ENCODE measurements around the gene RIPK4. TPM values are rescaled to one million over a fixed set of nuclear protein-coding genes. Genes with fewer than 3 reads are reported as not detected.

Gene RIPK4
- total and polyA plus RNA-seq, 2 of the 13 experiments (the other 11 are each of a cell fraction or from before 2014, with no cell fraction given): 3.1 to 4.9 TPM

DNA sequence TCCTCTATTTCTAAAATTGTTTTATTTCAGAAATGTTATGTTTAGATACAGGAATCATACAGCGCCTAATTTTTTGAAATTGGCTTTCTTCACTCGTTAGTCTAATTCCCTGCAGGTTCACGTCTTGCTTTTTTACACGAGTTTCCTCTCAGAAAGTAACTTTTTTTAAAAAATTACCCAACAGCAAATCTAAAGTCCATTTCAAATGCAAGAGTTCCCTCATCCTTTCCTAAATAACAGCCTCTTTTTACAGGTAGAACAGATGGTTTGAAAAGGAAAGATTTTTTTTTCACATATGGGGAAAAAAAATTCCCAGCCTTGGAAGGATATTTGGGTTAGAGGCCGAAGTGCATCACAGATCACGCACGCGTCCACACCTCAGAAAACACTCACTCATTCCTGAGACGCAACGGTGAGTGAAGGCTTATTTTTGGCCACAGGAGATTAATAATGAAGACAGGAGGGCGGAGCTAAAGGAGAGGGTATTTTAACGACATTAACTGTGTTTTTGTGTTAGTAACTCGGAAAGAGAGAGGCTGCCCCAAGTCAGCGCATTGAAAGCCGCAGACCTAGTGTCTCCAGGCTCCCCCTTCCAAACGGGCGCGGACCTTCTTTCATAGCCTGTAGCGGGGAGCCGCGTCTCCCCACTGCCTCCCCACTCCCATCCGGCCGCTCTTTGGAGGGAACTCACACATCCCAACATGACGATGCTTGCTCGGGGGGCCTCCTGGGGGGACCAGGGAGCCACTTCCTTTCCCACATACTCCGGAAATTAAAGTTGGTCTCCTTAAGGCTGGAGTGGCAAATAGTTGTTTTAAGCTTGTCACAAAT lies 969 bp upstream of the RIPK4 start:
- Histone ChIP-seq H3K9me3 (ENCODE audit: low read length) (no peaks in the 10 kb centered on the region), H3K36me3 (replicated peaks in 1 of 2; ENCODE audit: control insufficient read depth in 1 of 2, insufficient read depth in 2 of 2, low read length in 2 of 2) (no peaks in the 10 kb centered on the region), H2AFZ (ENCODE audit: low read length) (no peak overlapping the region), H4K20me1 (ENCODE audit: insufficient read depth, low read length) (peaks cover 32% of the 10 kb centered on the region), H3K9ac (ENCODE audit: insufficient read depth, low read depth, low read length) (peak overlapping the region; percentile 72), H3K27ac (ENCODE audit: extremely low read length, insufficient read depth, low read length) (peak overlapping the region; percentile 55), H3K4me1 (ENCODE audit: insufficient read depth, low read length) (peaks cover 81% of the 10 kb centered on the region), H3K4me3 (replicated peaks in 1 of 3; ENCODE audit: insufficient read depth in 1 of 3, low read depth in 2 of 3, low read length in 3 of 3) (peak overlapping the region; percentile 51 to 84 (median 80)), H3K79me2 (ENCODE audit: insufficient read depth, low read length) (peaks cover 35% of the 10 kb centered on the region), H3K27me3 (ENCODE audit: control insufficient read depth in 1 of 2, insufficient read depth in 2 of 2, low read length in 2 of 2) (peaks cover 4 to 33% of the 10 kb centered on the region in 2 experiments; a peak in 3 of 5 replicates), H3K4me2 (ENCODE audit: low read depth, low read length) (peak overlapping the region; percentile 97)
- in situ Hi-C loops (cut with HindIII; ENCODE audit: extremely low pct_ligation_motif_present, low pct_unique_long_range_greater_than_20kb): loop anchor here (5.0 kb wide), 2 partner anchors 51 to 101 kb away; no protein-coding TSS in a partner anchor
- no TSS peak for BruUV-seq (replicated peaks)
- ATAC-seq: 0 out of 3 replicates have a peak, but pooled peaks have one; percentile 8
- 2% methylated on average over 18 of the region's 26 CpGs for WGBS (ENCODE audit: low lambda C conversion rate)
- DNase-seq (ENCODE audit: low spot score): no peak
- CTCF ChIA-PET (ENCODE audit: low intra/inter-chr PET ratio, low total read pairs): interaction anchor here (0.7 to 1.0 kb wide), 3 partner anchors 11 to 158 kb away, joined by 3 to 7 read pairs (median 3); no protein-coding TSS in a partner anchor
- no peak for FAIRE-seq
- intact Hi-C loops (cut with micrococcal nuclease; ENCODE audit: unreplicated experiment): loop anchor here (2.0 to 5.0 kb wide), 5 partner anchors 17 to 89 kb away; no protein-coding TSS in a partner anchor
- POLR2A ChIA-PET: interaction anchor here (0.6 to 8.1 kb wide), 9 partner anchors 9 to 115 kb away, joined by 3 to 106 read pairs (median 7); no protein-coding TSS in a partner anchor
- TF ChIP-seq, protein P1, sequence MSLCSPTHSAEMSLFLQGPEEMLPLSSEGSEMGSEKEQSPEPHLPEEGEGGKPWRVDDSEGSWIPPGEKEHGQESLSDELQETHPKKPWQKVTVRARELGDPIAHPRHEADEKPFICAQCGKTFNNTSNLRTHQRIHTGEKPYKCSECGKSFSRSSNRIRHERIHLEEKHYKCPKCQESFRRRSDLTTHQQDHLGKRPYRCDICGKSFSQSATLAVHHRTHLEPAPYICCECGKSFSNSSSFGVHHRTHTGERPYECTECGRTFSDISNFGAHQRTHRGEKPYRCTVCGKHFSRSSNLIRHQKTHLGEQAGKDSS (CRISPR knock-in tag; IDR thresholded peaks at IDR 0.05; ENCODE audit: borderline replicate concordance, low read depth): 0 out of 2 replicates have a peak, but pooled peaks have one; percentile 3
- TF ChIP-seq KAT8 (CRISPR knock-in tag; IDR thresholded peaks at IDR 0.05): peak; percentile 24; the same call in 1 of the 2 replicates
- peak; percentile 12; the same call in 1 of the 2 replicates for TF ChIP-seq SAP130 (CRISPR knock-in tag; IDR thresholded peaks at IDR 0.05; ENCODE audit: low read depth)
- TF ChIP-seq, protein P2, sequence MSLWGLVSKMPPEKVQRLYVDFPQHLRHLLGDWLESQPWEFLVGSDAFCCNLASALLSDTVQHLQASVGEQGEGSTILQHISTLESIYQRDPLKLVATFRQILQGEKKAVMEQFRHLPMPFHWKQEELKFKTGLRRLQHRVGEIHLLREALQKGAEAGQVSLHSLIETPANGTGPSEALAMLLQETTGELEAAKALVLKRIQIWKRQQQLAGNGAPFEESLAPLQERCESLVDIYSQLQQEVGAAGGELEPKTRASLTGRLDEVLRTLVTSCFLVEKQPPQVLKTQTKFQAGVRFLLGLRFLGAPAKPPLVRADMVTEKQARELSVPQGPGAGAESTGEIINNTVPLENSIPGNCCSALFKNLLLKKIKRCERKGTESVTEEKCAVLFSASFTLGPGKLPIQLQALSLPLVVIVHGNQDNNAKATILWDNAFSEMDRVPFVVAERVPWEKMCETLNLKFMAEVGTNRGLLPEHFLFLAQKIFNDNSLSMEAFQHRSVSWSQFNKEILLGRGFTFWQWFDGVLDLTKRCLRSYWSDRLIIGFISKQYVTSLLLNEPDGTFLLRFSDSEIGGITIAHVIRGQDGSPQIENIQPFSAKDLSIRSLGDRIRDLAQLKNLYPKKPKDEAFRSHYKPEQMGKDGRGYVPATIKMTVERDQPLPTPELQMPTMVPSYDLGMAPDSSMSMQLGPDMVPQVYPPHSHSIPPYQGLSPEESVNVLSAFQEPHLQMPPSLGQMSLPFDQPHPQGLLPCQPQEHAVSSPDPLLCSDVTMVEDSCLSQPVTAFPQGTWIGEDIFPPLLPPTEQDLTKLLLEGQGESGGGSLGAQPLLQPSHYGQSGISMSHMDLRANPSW (CRISPR knock-in tag; IDR thresholded peaks at IDR 0.05; ENCODE audit: borderline replicate concordance): 0 out of 2 replicates have a peak, but pooled peaks have one; percentile 5
- TF ChIP-seq BCL6 (CRISPR knock-in tag; IDR thresholded peaks at IDR 0.05): peak; percentile 64; the same call in 1 of the 2 replicates
- no peak for TF ChIP-seq ZMYM4 (CRISPR knock-in tag; IDR thresholded peaks at IDR 0.05)
- peak; percentile 23; the same call in 1 of the 2 replicates for TF ChIP-seq ZNF430 (CRISPR knock-in tag; IDR thresholded peaks at IDR 0.05)
- no peak for TF ChIP-seq ZNF75D (CRISPR knock-in tag; IDR thresholded peaks at IDR 0.05; ENCODE audit: borderline replicate concordance)
- TF ChIP-seq, protein P3, sequence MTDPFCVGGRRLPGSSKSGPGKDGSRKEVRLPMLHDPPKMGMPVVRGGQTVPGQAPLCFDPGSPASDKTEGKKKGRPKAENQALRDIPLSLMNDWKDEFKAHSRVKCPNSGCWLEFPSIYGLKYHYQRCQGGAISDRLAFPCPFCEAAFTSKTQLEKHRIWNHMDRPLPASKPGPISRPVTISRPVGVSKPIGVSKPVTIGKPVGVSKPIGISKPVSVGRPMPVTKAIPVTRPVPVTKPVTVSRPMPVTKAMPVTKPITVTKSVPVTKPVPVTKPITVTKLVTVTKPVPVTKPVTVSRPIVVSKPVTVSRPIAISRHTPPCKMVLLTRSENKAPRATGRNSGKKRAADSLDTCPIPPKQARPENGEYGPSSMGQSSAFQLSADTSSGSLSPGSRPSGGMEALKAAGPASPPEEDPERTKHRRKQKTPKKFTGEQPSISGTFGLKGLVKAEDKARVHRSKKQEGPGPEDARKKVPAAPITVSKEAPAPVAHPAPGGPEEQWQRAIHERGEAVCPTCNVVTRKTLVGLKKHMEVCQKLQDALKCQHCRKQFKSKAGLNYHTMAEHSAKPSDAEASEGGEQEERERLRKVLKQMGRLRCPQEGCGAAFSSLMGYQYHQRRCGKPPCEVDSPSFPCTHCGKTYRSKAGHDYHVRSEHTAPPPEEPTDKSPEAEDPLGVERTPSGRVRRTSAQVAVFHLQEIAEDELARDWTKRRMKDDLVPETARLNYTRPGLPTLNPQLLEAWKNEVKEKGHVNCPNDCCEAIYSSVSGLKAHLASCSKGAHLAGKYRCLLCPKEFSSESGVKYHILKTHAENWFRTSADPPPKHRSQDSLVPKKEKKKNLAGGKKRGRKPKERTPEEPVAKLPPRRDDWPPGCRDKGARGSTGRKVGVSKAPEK (CRISPR knock-in tag; IDR thresholded peaks at IDR 0.05; ENCODE audit: borderline replicate concordance): 0 out of 2 replicates have a peak, but pooled peaks have one; percentile 25
- TF ChIP-seq, protein P4, sequence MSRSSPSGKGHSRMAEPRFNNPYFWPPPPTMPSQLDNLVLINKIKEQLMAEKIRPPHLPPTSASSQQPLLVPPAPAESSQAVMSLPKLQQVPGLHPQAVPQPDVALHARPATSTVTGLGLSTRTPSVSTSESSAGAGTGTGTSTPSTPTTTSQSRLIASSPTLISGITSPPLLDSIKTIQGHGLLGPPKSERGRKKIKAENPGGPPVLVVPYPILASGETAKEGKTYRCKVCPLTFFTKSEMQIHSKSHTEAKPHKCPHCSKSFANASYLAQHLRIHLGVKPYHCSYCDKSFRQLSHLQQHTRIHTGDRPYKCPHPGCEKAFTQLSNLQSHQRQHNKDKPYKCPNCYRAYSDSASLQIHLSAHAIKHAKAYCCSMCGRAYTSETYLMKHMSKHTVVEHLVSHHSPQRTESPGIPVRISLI (CRISPR knock-in tag; IDR thresholded peaks at IDR 0.05; ENCODE audit: borderline replicate concordance): 0 out of 2 replicates have a peak, but pooled peaks have one; percentile 23
- 0 out of 2 replicates have a peak, but pooled peaks have one; percentile 21 for TF ChIP-seq KDM5B (CRISPR knock-in tag; IDR thresholded peaks at IDR 0.05; ENCODE audit: borderline replicate concordance)
- 0 out of 2 replicates have a peak, but pooled peaks have one; percentile 8 for TF ChIP-seq HNF4A (CRISPR knock-in tag; IDR thresholded peaks at IDR 0.05)
- peak; percentile 31; the same call in 1 of the 2 replicates for TF ChIP-seq ZFX (CRISPR knock-in tag; IDR thresholded peaks at IDR 0.05; ENCODE audit: low read depth)
